Neural crest cell (in vitro differentiated cells): ENCODE measurements around the gene RBM22. TPM values are rescaled to one million over a fixed set of nuclear protein-coding genes. Genes with fewer than 3 reads are reported as not detected.

Source experiments
- DNase-seq: peaks from one replicate; pipeline ENCODE4 v3.0.0; 2021; ENCODE audit warnings: low read depth, mixed read lengths, low spot score
- H3K27ac Mint-ChIP-seq: one replicate; pipeline ENCODE4 v1.8.0; 2021; ENCODE audit warnings: mild to moderate bottlenecking, mixed read lengths; ENCODE audit not compliant: unreplicated experiment
- H3K27me3 Mint-ChIP-seq: 2 replicates; pipeline ENCODE4 v1.8.0; 2021; ENCODE audit warnings: low read depth, mild to moderate bottlenecking, mixed read lengths
- H3K36me3 Mint-ChIP-seq: 2 replicates; pipeline ENCODE4 v1.8.0; 2021; ENCODE audit warnings: low read depth, mild to moderate bottlenecking, mixed read lengths
- H3K4me1 Mint-ChIP-seq: 2 replicates; pipeline ENCODE4 v1.8.0; 2021; ENCODE audit warnings: mixed read lengths
- H3K4me3 Mint-ChIP-seq: one replicate; pipeline ENCODE4 v1.8.0; 2021; ENCODE audit warnings: mild to moderate bottlenecking, mixed read lengths
- H3K9me3 Mint-ChIP-seq: 2 replicates; pipeline ENCODE4 v1.8.0; 2021; ENCODE audit warnings: mixed read lengths
- CTCF ChIP-seq: fragments of 200-600 bp; sonication (generic); conservative IDR thresholded peaks from 2 replicates; pipeline ENCODE4 v1.5.0; 2021; ENCODE audit warnings: antibody characterized with exemption, mild to moderate bottlenecking
- total RNA-seq: library from RNA; stranded (reverse); gene quantifications from 2 replicates; pipeline ENCODE4 v1.2.1, GENCODE V29; 2021

The RBM22 gene
- total RNA-seq, 1 donor from 2014 or later, result 64.6 TPM

DNA sequence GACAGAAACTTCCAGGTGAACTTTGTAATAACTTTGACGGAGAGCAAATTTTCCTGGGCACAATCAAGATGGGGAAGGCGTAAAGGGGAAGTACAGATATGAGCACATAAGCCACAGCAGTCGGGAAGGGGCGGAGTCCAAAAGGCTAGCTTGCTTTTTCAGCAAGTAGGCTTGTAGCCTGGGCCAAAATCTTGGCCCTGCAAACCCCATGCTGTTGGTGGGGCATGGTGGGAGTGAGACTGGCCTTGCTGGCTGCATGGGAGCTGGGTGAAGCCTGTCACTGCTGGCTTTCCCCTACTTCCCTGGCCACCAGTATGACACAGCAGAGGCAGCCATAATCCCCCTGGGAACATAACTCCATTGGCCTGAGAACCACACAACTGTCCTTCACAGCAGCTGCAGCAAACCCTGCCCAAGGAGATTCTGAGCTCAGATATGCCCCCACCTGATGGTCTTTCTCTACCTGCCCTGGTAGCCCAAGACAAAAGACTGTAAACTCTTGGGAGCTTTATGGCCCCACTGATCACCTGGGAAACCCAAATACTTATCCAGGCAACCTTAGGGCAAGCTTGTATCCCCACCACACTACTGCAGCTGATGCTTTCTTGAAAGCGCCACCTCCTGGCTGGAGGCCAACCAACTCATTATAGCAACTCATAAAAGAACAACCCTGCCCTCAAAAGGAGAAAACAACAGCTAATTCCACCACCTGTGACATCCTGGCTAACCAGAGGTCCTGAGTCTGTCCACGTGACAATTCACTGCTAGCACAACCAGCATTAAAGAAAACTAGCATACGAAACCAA is 33.9 kb upstream of the RBM22 start:
- no peaks in the 10 kb centered on the region for H3K4me1 Mint-ChIP-seq
- peaks cover 43% of the 10 kb centered on the region for H3K36me3 Mint-ChIP-seq
- H3K9me3 Mint-ChIP-seq, result peaks cover 4% of the 10 kb centered on the region
- DNase-seq, result no peak
- TF ChIP-seq CTCF, result no peak
- no peak overlapping the region for H3K27ac Mint-ChIP-seq
- H3K27me3 Mint-ChIP-seq, result no peaks in the 10 kb centered on the region
- H3K4me3 Mint-ChIP-seq, result no peak overlapping the region

GRCh38 chr5:150731669-150732242 is 30.9 kb upstream of the RBM22 start:
- TF ChIP-seq CTCF, result no peak
- H3K27ac Mint-ChIP-seq, result no peak overlapping the region

GRCh38 chr5:150729859-150730258 is 29.0 kb upstream of the RBM22 start:
- no peak for TF ChIP-seq CTCF
- Mint-ChIP-seq H3K9me3 (no peaks in the 10 kb centered on the region), H3K4me3 (no peak overlapping the region), H3K4me1 (no peaks in the 10 kb centered on the region), H3K36me3 (peaks cover 19% of the 10 kb centered on the region), H3K27me3 (no peaks in the 10 kb centered on the region), H3K27ac (no peak overlapping the region)
- no peak for DNase-seq

More at GRCh38 chr5:150731669-150732242, 30.9 kb upstream of the RBM22 start:
- DNase-seq, result no peak
- Mint-ChIP-seq H3K4me1 (no peaks in the 10 kb centered on the region), H3K9me3 (peaks cover 2% of the 10 kb centered on the region), H3K27me3 (no peaks in the 10 kb centered on the region), H3K36me3 (peaks cover 32% of the 10 kb centered on the region), H3K4me3 (no peak overlapping the region)

- no peak for DNase-seq
- TF ChIP-seq CTCF, result no peak
- H3K36me3 Mint-ChIP-seq, result peaks cover 8% of the 10 kb centered on the region
- H3K4me1 Mint-ChIP-seq, result no peaks in the 10 kb centered on the region
- no peak overlapping the region for H3K4me3 Mint-ChIP-seq
- H3K27ac Mint-ChIP-seq, result no peak overlapping the region
- no peaks in the 10 kb centered on the region for H3K27me3 Mint-ChIP-seq
- H3K9me3 Mint-ChIP-seq, result no peaks in the 10 kb centered on the region
These were observed 23.0 kb upstream of the RBM22 start for GRCh38 chr5:150723845-150724244.

GRCh38 chr5:150710165-150710564 is 9.3 kb upstream of the RBM22 start:
- Mint-ChIP-seq H3K4me1 (no peaks in the 10 kb centered on the region), H3K36me3 (peaks cover 10% of the 10 kb centered on the region)

More at GRCh38 chr5:150710165-150710564, 9.3 kb upstream of the RBM22 start:
- Mint-ChIP-seq H3K4me3 (no peak overlapping the region), H3K9me3 (no peaks in the 10 kb centered on the region), H3K27ac (no peak overlapping the region), H3K27me3 (no peaks in the 10 kb centered on the region)
- TF ChIP-seq CTCF, result peak; percentile 43
- DNase-seq, result no peak
